Tongue (tissue), 1 donor: ENCODE results near the gene MEOX2. TPM values are rescaled to one million over a fixed set of nuclear protein-coding genes. Genes with fewer than 3 reads are reported as not detected.

Experiments
- total RNA-seq: library from RNA; depleted of rRNA; stranded (reverse); fragments of >200 nt; gene quantifications from one replicate; pipeline ENCODE4 v1.2.3, GENCODE V29; 2014

Gene MEOX2
- total RNA-seq, 1 donor from 2014 or later, result 53.2 TPM

Other genes with a start within 250 kb of the MEOX2 start
- gene AGMO, start 124.7 kb downstream of the MEOX2 start, total RNA-seq, result 0.41 TPM